GM12878 (cell line): ENCODE measurements around the gene LANCL3. TPM values are rescaled to one million over a fixed set of nuclear protein-coding genes. Genes with fewer than 3 reads are reported as not detected.

ENCODE experiments used
- ATAC-seq: fragments of 200-7000 bp; cut with Tn5 transposase; 3 replicates; pipeline ENCODE4 v1.9.1; 2020; ENCODE audit warnings: mild to moderate bottlenecking, moderate library complexity
- BruUV-seq: library from RNA; stranded (reverse); fragments of 400-500 nt; replicated peaks from 2 replicates; lab custom pipeline; 2021; lab: Mats Ljungman, UMichigan
- CTCF ChIA-PET: fragments of 300-600 bp; sonication (Branson Sonifier 250); formaldehyde crosslinking; extraction: SDS; loops from one replicate; lab custom pipeline; 2021; ENCODE audit warnings: inconsistent platforms; lab: Yijun Ruan, JAX
- POLR2A ChIA-PET: fragments of 350-600 bp; formaldehyde crosslinking; extraction: SDS; loops from one replicate; lab custom pipeline; 2021; ENCODE audit warnings: inconsistent platforms; lab: Charles Lee
- RAD21 ChIA-PET: fragments of 300-600 bp; sonication (Branson Sonifier 250); formaldehyde crosslinking; loops from one replicate; lab custom pipeline; 2023; ENCODE audit warnings: antibody characterized with exemption; ENCODE audit not compliant: unreplicated experiment; lab: Charles Lee
- SMC1A ChIA-PET: fragments of 300-600 bp; sonication (Branson Sonifier 250); formaldehyde crosslinking; loops from one replicate; lab custom pipeline; 2023; ENCODE audit not compliant: unreplicated experiment, uncharacterized antibody; lab: Charles Lee
- DNase-seq: peaks from one replicate; pipeline ENCODE4 v3.0.0-alpha.2; 2011; ENCODE audit warnings: low read depth, low spot score
- FAIRE-seq: peaks from 3 replicates; lab custom pipeline; 2011; peaks lifted over from hg19 to GRCh38; lab: Jason Lieb, UNC
- H2AFZ ChIP-seq: 2 replicates; pipeline ENCODE4 v1.6.0; 2011; ENCODE audit warnings: low read depth, low read length, control low read depth; ENCODE audit not compliant: control insufficient read depth
- H3K27ac ChIP-seq: 2 replicates; pipeline ENCODE4 v1.5.1; 2011; ENCODE audit warnings: control low read depth; ENCODE audit not compliant: control insufficient read depth, insufficient read depth
- H3K27me3 ChIP-seq, 2 experiments: replicated peaks in 1 of 2; 2 replicates each; pipeline versions ENCODE4 v1.6.0 to v1.6.1; 2011; ENCODE audit warnings: low read length in 1 of 2; ENCODE audit not compliant: control insufficient read depth in 2 of 2, insufficient read depth in 2 of 2
- H3K36me3 ChIP-seq, 2 experiments: 2 replicates each; pipeline ENCODE4 v1.5.1; 2011; ENCODE audit warnings: low read length in 1 of 2; ENCODE audit not compliant: control insufficient read depth in 2 of 2, insufficient read depth in 2 of 2
- H3K4me1 ChIP-seq: 2 replicates; pipeline ENCODE4 v1.6.1; 2011; ENCODE audit warnings: mild to moderate bottlenecking, low read length, moderate library complexity, mixed read lengths; ENCODE audit not compliant: control insufficient read depth, insufficient read depth
- H3K4me2 ChIP-seq: 2 replicates; pipeline ENCODE4 v1.6.0; 2011; ENCODE audit warnings: control low read depth; ENCODE audit not compliant: control insufficient read depth, insufficient read depth
- H3K4me3 ChIP-seq: fragments of 200-600 bp; sonication (generic); 2 replicates; pipeline ENCODE4 v1.5.1; 2016
- H3K79me2 ChIP-seq: 2 replicates; pipeline ENCODE4 v1.6.0; 2011; ENCODE audit warnings: low read length; ENCODE audit not compliant: control insufficient read depth, insufficient read depth
- H3K9ac ChIP-seq: 2 replicates; pipeline ENCODE4 v1.8.0; 2011; ENCODE audit warnings: low read length, control low read depth, mixed read lengths; ENCODE audit not compliant: control insufficient read depth, insufficient read depth
- H3K9me3 ChIP-seq: replicated peaks from 3 replicates; pipeline ENCODE4 v1.5.1; 2011; ENCODE audit warnings: mild to moderate bottlenecking, low read length; ENCODE audit not compliant: control insufficient read depth, insufficient read depth
- H4K20me1 ChIP-seq: 2 replicates; pipeline ENCODE4 v1.6.0; 2011; ENCODE audit not compliant: control insufficient read depth, insufficient read depth
- CEBPB ChIP-seq, 2 experiments: fragments of 150-350 bp in 1 of 2; IDR thresholded peaks; 2 replicates each; pipeline ENCODE4 v1.6.1; 2012 to 2014; ENCODE audit warnings: low read depth in 2 of 2, low read length in 2 of 2, borderline replicate concordance in 1 of 2, inconsistent platforms in 1 of 2
- CREB1 ChIP-seq: IDR thresholded peaks from 2 replicates; pipeline ENCODE4 v1.6.1; 2012; ENCODE audit warnings: low read depth, mild to moderate bottlenecking, inconsistent platforms
- EED ChIP-seq: sonication (generic); IDR thresholded peaks from 2 replicates; pipeline ENCODE4 v1.6.1; 2016; ENCODE audit warnings: antibody characterized with exemption, low read depth
- ETV6 ChIP-seq, 2 experiments: fragments of 450-650 bp in 1 of 2; IDR thresholded peaks in 1 of 2; conservative IDR thresholded peaks in 1 of 2; 2 replicates each; pipeline ENCODE4 v1.6.1; 2014; ENCODE audit warnings: antibody characterized with exemption in 1 of 2, borderline replicate concordance in 1 of 2, low read depth in 1 of 2, mild to moderate bottlenecking in 1 of 2, moderate library complexity in 1 of 2
- IKZF1 ChIP-seq: fragments of 450-650 bp; conservative IDR thresholded peaks from 2 replicates; pipeline ENCODE4 v1.6.1; 2017; ENCODE audit warnings: antibody characterized with exemption, mild to moderate bottlenecking
- KDM1A ChIP-seq: fragments of 200-600 bp; sonication (generic); IDR thresholded peaks from 2 replicates; pipeline ENCODE4 v1.6.1; 2016; ENCODE audit warnings: borderline replicate concordance
- MAX ChIP-seq: IDR thresholded peaks from 2 replicates; pipeline ENCODE4 v1.6.1; 2012; ENCODE audit warnings: low read depth, low read length, improper control_type of control experiment
- NFIC ChIP-seq: IDR thresholded peaks from 2 replicates; pipeline ENCODE4 v1.6.1; 2012; ENCODE audit warnings: low read depth, mild to moderate bottlenecking, inconsistent platforms, low read length, moderate library complexity
- NR2C1 ChIP-seq: fragments of 450-650 bp; IDR thresholded peaks from 2 replicates; pipeline ENCODE4 v1.6.1; 2017; ENCODE audit warnings: antibody characterized with exemption, mild to moderate bottlenecking, moderate library complexity
- NR2C2 ChIP-seq: IDR thresholded peaks from 2 replicates; pipeline ENCODE4 v1.6.1; 2011; ENCODE audit warnings: borderline replicate concordance, low read depth; ENCODE audit not compliant: control insufficient read depth, insufficient read length
- NR2F1 ChIP-seq: fragments of 450-650 bp; conservative IDR thresholded peaks from 2 replicates; pipeline ENCODE4 v1.6.1; 2017; ENCODE audit warnings: mild to moderate bottlenecking
- POLR2A ChIP-seq: IDR thresholded peaks from 2 replicates; pipeline ENCODE4 v1.6.1; 2011; ENCODE audit warnings: low read depth, mild to moderate bottlenecking, low read length
- RCOR1 ChIP-seq: conservative IDR thresholded peaks from 2 replicates; pipeline ENCODE4 v1.6.1; 2012; ENCODE audit warnings: low read depth, low read length, improper control_type of control experiment
- RFX5 ChIP-seq: IDR thresholded peaks from 2 replicates; pipeline ENCODE4 v1.6.1; 2011; ENCODE audit warnings: low read depth, low read length, improper control_type of control experiment
- SIX5 ChIP-seq: IDR thresholded peaks from 2 replicates; pipeline ENCODE4 v1.6.1; 2011; ENCODE audit warnings: mild to moderate bottlenecking, low read depth, low read length, moderate library complexity; ENCODE audit not compliant: severe bottlenecking
- SMC3 ChIP-seq: IDR thresholded peaks from 2 replicates; pipeline ENCODE4 v1.6.1; 2011; ENCODE audit warnings: low read length, improper control_type of control experiment, borderline replicate concordance
- ZBTB33 ChIP-seq: fragments of 450-650 bp; IDR thresholded peaks from 2 replicates; pipeline ENCODE4 v1.6.1; 2017; ENCODE audit warnings: mild to moderate bottlenecking
- WGBS: methylation state at CpG from one replicate; pipeline ENCODE4 v1.1.6; 2016; ENCODE audit warnings: low lambda C conversion rate; ENCODE audit not compliant: insufficient replicate concordance, insufficient coverage; ENCODE audit errors: missing lambda C conversion rate; 5-methylcytosine and 5-hydroxymethylcytosine counted together
- in situ Hi-C: fragments of 300-500 bp; cut with MboI; formaldehyde crosslinking; loops from 9 replicates; pipeline ENCODE4 v1.14.3; 2018; ENCODE audit warnings: mixed read lengths
- intact Hi-C: fragments of 100-400 bp; cut with micrococcal nuclease; formaldehyde crosslinking; loops from one replicate; pipeline ENCODE4 v1.14.2; 2022; ENCODE audit not compliant: unreplicated experiment
- polyA plus RNA-seq, 11 experiments: library from polyadenylated mRNA; depleted of rRNA in 4 of 11; unstranded in 6 of 11; stranded (reverse) in 5 of 11; fragments of >200 nt; fragmentation: Nextera tagmentation in 4 of 11; fragmentation: Illumina TruSeq in 1 of 11; extraction: Ambion mirVana in 4 of 11; extraction: Trizol in 1 of 11; gene quantifications; 1 replicate in 1 of 11; 2 replicates in 10 of 11; pipeline versions ENCODE4 v1.2.1 to v1.2.3, GENCODE V29; 2011 to 2016; ENCODE audit warnings: inconsistent platforms in 2 of 11, missing spikeins in 2 of 11, low read depth in 1 of 11
- total RNA-seq, 4 experiments: library from RNA; depleted of rRNA in 3 of 4; stranded (reverse); fragments of >200 nt in 3 of 4; fragmentation: Illumina TruSeq in 1 of 4; extraction: Trizol in 1 of 4; gene quantifications; 2 replicates each; pipeline versions ENCODE4 v1.2.1 to v1.2.3, GENCODE V29; 2013 to 2021

LANCL3 gene
- total and polyA plus RNA-seq, 10 of the 15 experiments (the other 5 are each of a cell fraction or from before 2014, with no cell fraction given), result not detected

GRCh38 chrX:37679888-37680287 lies 108.4 kb downstream of the LANCL3 start (continued):
- TF ChIP-seq NR2F1 (no peak), CEBPB (IDR thresholded peaks at IDR 0.05; ENCODE audit: borderline replicate concordance in 1 of 2, low read depth in 2 of 2, low read length in 2 of 2) (no peak)

GRCh38 chrX:37684426-37684825 lies 113.0 kb downstream of the LANCL3 start:
- Histone ChIP-seq H3K79me2 (no peaks in the 10 kb centered on the region), H3K9ac (no peak overlapping the region), H3K4me3 (no peak overlapping the region), H3K27me3 (no peaks in the 10 kb centered on the region; a peak in 1 of 4 replicates), H3K9me3 (no peaks in the 10 kb centered on the region), H2AFZ (no peak overlapping the region), H3K4me1 (no peaks in the 10 kb centered on the region), H3K27ac (no peak overlapping the region), H3K4me2 (no peak overlapping the region), H4K20me1 (no peaks in the 10 kb centered on the region), H3K36me3 (no peaks in the 10 kb centered on the region)
- in situ Hi-C loops, result no loop called here
- ChIA-PET POLR2A (no interaction called here), CTCF (interaction anchor here (1.0 kb wide), 1 partner anchor 168 kb away, joined by 3 read pairs; no protein-coding TSS in a partner anchor), RAD21 (no interaction called here), SMC1A (no interaction called here)
- no peak for FAIRE-seq
- DNase-seq, result no peak
- TF ChIP-seq RCOR1, result no peak
- TF ChIP-seq NR2C1, result no peak
- TF ChIP-seq NR2F1, result no peak
- no peak for TF ChIP-seq ETV6 (conservative IDR thresholded peaks at IDR 0.05 in 1 of 2, IDR thresholded peaks at IDR 0.05 in 1 of 2; ENCODE audit: borderline replicate concordance in 1 of 2, low read depth in 1 of 2)
- no peak for ATAC-seq
- BruUV-seq, result no TSS peak
- intact Hi-C loops, result no loop called here

- POLR2A ChIA-PET, result no interaction called here
- H3K79me2 ChIP-seq, result no peaks in the 10 kb centered on the region
- WGBS, result 76% methylated on average over 3 of the region's 3 CpGs
- no TSS peak for BruUV-seq
- peak overlapping the region; percentile 32; the same call in 1 of the 2 replicates for H3K4me3 ChIP-seq
- H3K9me3 ChIP-seq, result no peaks in the 10 kb centered on the region
- H3K9ac ChIP-seq, result no peak overlapping the region
- SMC1A ChIA-PET, result no interaction called here
- H3K4me1 ChIP-seq, result no peaks in the 10 kb centered on the region
- no peak for DNase-seq
- intact Hi-C loops (no loop called here), in situ Hi-C loops (no loop called here)
- H4K20me1 ChIP-seq, result no peaks in the 10 kb centered on the region
- RAD21 ChIA-PET, result no interaction called here
- no peak for ATAC-seq
- no peak overlapping the region for H3K4me2 ChIP-seq
- no peak overlapping the region for H3K27ac ChIP-seq
- no peaks in the 10 kb centered on the region for H3K36me3 ChIP-seq
- CTCF ChIA-PET, result interaction anchor here (1.0 kb wide), 1 partner anchor 167 kb away, joined by 3 read pairs; no protein-coding TSS in a partner anchor
- H2AFZ ChIP-seq, result no peak overlapping the region
- H3K27me3 ChIP-seq, result no peaks in the 10 kb centered on the region; a peak in 1 of 4 replicates
- FAIRE-seq, result no peak
- no peak for TF ChIP-seq NFIC
- no peak for TF ChIP-seq IKZF1
- TF ChIP-seq RFX5, result no peak
- no peak for TF ChIP-seq MAX
- TF ChIP-seq NR2C1, result no peak
- TF ChIP-seq CREB1, result no peak
- no peak for TF ChIP-seq NR2C2
- no peak for TF ChIP-seq KDM1A
- TF ChIP-seq SMC3, result no peak
- no peak for TF ChIP-seq EED
- no peak for TF ChIP-seq SIX5
- no peak for TF ChIP-seq ZBTB33
- no peak for TF ChIP-seq POLR2A
Measured at GRCh38 chrX:37684973-37685372, 113.5 kb downstream of the LANCL3 start.
